ENCODE data around the gene ELP4. TPM values are rescaled to one million over a fixed set of nuclear protein-coding genes. Genes with fewer than 3 reads are reported as not detected.
A peak's percentile ranks its signal among the peaks of the same experiment; 100 is the strongest.

Gene ELP4
- total RNA-seq, 1 experiment from 2014 or later: 15.2 TPM

DNA sequence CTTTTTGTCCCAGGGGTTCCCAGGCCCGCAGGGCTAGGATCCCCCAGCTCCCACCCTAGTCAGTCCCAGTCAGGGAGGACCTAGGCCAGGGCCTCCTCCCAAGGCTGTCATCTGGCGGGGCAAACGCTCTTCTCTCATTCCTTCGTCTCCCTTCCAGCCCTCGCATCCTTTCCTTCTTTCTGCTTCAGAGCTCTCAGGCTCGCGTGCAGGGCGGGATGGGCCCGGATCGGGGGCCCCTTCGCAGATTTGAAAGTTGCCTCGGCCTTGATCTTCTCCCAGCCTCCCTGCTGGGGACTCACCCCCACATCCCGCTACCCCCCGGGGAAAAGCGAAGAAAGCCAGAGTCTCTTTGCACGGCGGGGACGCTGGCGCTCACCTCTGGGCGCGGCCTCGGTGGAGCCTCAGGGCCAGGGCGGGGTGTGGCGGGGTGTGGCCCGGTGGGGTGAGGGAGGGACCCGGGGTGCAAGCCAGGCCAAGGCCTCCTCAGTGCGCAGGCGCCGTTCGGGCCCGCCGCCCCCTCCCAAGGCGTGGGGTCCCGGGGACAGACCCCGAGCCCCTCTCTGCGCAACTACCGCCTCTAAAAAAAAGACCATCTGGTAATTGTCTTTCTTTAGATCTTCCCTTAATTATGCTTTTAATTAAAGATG is 316.4 kb downstream of the ELP4 start:
- H3K27me3 Mint-ChIP-seq (ENCODE audit: low read depth): peaks cover 95% of the 10 kb centered on the region
- no peaks in the 10 kb centered on the region; a peak in 1 of 7 replicates for H3K36me3 Mint-ChIP-seq (ENCODE audit: insufficient read depth in 1 of 3, low read depth in 3 of 3)
- Histone ChIP-seq H2BK120ac (ENCODE audit: low read depth, low read length, poor library complexity, severe bottlenecking) (no peak overlapping the region), H3T11ph (ENCODE audit: low read length) (no peak overlapping the region), H3K4ac (ENCODE audit: low read depth, low read length) (no peak overlapping the region), H4K20me1 (ENCODE audit: control insufficient read depth, insufficient read depth, insufficient read length) (peaks cover 3% of the 10 kb centered on the region), H3K23ac (ENCODE audit: insufficient read length, low read depth, low read length) (no peak overlapping the region), H2BK20ac (ENCODE audit: low read depth, low read length, poor library complexity, severe bottlenecking) (no peak overlapping the region), H2BK12ac (ENCODE audit: insufficient read length, low read depth, low read length) (no peak overlapping the region), H2BK15ac (ENCODE audit: low read depth, low read length) (no peak overlapping the region), H3K4me1 (ENCODE audit: insufficient read depth, low read length) (no peaks in the 10 kb centered on the region; the same call in 1 of the 2 replicates), H3K23me2 (ENCODE audit: insufficient read length, low read depth, low read length, poor library complexity, severe bottlenecking) (peaks cover 10% of the 10 kb centered on the region), H3K56ac (ENCODE audit: insufficient read length, low read depth, low read length) (no peak overlapping the region), H3K79me2 (ENCODE audit: insufficient read depth, low read length) (peaks cover 1% of the 10 kb centered on the region; the same call in 1 of the 2 replicates), H3K14ac (ENCODE audit: insufficient read depth, low read length) (no peak overlapping the region), H4K8ac (replicated peaks; ENCODE audit: insufficient read length, low read depth, low read length) (no peak overlapping the region), H3K9ac (ENCODE audit: extremely low read depth, insufficient read length, low read length) (no peak overlapping the region), H3K79me1 (ENCODE audit: insufficient read depth, low read depth, low read length, poor library complexity, severe bottlenecking) (no peaks in the 10 kb centered on the region), H3K4me2 (ENCODE audit: insufficient read depth, insufficient read length, low read length) (peak overlapping the region; percentile 68), H3K9me3 (ENCODE audit: control insufficient read depth, low read depth, low read length) (no peaks in the 10 kb centered on the region), H4K5ac (ENCODE audit: insufficient read length, low read depth, low read length) (no peak overlapping the region), H2AK5ac (ENCODE audit: insufficient read length, low read length) (no peak overlapping the region), H2BK5ac (ENCODE audit: insufficient read length, low read length) (no peak overlapping the region), H2AFZ (ENCODE audit: low read length) (no peak overlapping the region), H3K27ac (ENCODE audit: insufficient read length, low read depth, low read length) (no peak overlapping the region), H3K18ac (ENCODE audit: insufficient read length, low read depth, low read length) (no peak overlapping the region), H4K91ac (ENCODE audit: insufficient read length, low read depth, low read length) (no peak overlapping the region), H3K27me3 (ENCODE audit: insufficient read depth, low read length) (peaks cover 58% of the 10 kb centered on the region)
- H3K9me3 Mint-ChIP-seq: peaks cover 0 to 5% of the 10 kb centered on the region in 2 experiments; a peak in 1 of 5 replicates
- peak overlapping the region; percentile 12 to 74; a peak in 4 of 5 replicates for H3K4me3 Mint-ChIP-seq
- peaks cover 50 to 72% of the 10 kb centered on the region in 2 experiments for H3K4me1 Mint-ChIP-seq
- no CpG with 5 or more reads among the region's 37 CpGs for WGBS (ENCODE audit: extremely low coverage, insufficient read length, low lambda C conversion rate)
- TF ChIP-seq, protein P1, sequence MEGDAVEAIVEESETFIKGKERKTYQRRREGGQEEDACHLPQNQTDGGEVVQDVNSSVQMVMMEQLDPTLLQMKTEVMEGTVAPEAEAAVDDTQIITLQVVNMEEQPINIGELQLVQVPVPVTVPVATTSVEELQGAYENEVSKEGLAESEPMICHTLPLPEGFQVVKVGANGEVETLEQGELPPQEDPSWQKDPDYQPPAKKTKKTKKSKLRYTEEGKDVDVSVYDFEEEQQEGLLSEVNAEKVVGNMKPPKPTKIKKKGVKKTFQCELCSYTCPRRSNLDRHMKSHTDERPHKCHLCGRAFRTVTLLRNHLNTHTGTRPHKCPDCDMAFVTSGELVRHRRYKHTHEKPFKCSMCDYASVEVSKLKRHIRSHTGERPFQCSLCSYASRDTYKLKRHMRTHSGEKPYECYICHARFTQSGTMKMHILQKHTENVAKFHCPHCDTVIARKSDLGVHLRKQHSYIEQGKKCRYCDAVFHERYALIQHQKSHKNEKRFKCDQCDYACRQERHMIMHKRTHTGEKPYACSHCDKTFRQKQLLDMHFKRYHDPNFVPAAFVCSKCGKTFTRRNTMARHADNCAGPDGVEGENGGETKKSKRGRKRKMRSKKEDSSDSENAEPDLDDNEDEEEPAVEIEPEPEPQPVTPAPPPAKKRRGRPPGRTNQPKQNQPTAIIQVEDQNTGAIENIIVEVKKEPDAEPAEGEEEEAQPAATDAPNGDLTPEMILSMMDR (conservative IDR thresholded peaks at IDR 0.05): no peak
- DNase-seq: peak; percentile 55
- no peak overlapping the region for H3K27ac Mint-ChIP-seq

All from H9 (cell line).